Stimulated activated CD4-positive, alpha-beta T cell treated with anti-CD3 and anti-CD28 coated beads, Interleukin-2, amount 100 ng/mL, for 48 hours (primary cell): ENCODE results near the gene CPNE6.

Experiments used
- DNase-seq, 2 donors: peaks; one replicate each; pipeline ENCODE4 v3.0.0-alpha.2; 2020

CPNE6 gene

GRCh38 chr14:24055971-24056799, 15.2 kb upstream of the CPNE6 start:
- DNase-seq = no peak

GRCh38 chr14:24056800-24057184, 14.6 kb upstream of the CPNE6 start:
- DNase-seq = no peak

- DNase-seq = no peak
Observed at GRCh38 chr14:24057271-24057670, 14.1 kb upstream of the CPNE6 start.

GRCh38 chr14:24057867-24058259, 13.5 kb upstream of the CPNE6 start:
- DNase-seq = no peak

GRCh38 chr14:24058260-24058950, 13.0 kb upstream of the CPNE6 start:
- DNase-seq = peak in 1 of 2 donors; percentile 49

GRCh38 chr14:24058951-24059475, 12.3 kb upstream of the CPNE6 start:
- no peak for DNase-seq

DNA sequence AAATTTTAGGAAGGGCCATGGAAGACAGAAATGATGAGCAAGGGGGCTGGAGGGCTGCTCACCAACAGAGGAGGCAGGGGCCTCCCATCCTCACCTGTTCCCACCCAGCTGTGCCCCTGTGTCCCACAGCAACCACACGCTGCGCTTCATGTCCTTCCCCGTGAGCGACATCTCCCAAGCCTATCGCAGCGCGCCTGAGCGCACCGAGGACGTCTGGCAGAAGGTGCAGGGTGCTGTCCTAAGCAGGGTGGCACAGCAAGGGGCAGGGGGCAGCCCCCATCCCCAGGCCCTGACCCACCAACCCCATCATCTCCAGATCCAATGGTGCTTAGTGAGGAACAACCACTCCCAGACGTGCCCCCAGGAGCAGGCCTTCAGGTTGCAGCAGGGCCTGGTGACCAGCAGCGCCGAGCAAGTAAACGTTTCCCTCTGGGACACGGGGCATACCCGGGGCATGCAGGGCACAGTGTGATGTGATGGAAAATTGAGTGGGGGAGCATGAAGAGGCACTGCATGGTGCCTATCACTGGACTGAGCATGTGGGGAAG, 11.4 kb upstream of the CPNE6 start:
- DNase-seq = no peak

- no peak for DNase-seq
Observed at GRCh38 chr14:24060443-24060842, 10.9 kb upstream of the CPNE6 start.

DNA sequence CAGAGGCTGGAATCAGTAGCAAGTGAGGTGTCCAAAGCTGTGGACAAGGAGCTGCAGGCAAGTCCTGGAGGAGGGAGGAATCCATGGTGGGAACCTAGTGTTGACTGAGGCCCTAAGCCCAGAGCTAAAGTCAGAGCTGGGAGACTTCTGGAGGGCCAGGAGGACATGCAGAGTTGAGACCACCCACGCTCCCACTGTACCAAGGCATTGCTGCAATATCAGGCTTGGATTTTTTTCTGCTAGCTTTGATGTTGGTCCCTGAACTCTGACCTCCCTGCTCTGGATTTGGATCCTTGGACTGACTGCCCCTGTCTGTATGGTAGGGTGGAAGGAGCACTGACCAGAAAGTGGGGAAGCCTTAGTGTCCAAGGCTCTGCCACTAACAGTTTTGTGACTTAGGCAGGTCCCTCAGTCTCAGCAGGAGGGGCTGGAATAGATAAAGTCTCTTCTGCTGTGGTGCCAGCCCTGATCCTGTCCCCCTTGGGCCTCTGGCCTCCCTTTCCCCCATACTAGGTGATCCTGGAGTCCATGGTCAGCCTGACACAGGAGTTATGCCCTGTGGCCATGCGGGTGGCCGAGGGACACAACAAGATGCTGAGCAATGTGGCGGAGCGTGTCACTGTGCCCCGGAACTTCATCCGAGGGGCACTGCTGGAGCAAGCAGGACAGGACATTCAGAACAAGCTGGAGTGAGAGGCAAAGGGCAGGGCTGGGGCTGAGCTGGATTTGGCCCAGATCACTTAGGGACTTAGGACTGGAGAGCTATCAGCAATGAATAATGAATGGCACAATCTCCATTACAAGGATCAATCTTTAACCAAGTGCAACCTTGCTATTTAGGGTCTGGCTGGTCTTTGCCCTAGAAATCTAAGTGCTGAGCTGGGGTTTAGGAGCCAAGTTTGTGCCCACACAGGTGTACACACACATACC, 10.1 kb upstream of the CPNE6 start:
- DNase-seq = no peak

GRCh38 chr14:24062216-24062980, 9.0 kb upstream of the CPNE6 start:
- no peak for DNase-seq

DNA sequence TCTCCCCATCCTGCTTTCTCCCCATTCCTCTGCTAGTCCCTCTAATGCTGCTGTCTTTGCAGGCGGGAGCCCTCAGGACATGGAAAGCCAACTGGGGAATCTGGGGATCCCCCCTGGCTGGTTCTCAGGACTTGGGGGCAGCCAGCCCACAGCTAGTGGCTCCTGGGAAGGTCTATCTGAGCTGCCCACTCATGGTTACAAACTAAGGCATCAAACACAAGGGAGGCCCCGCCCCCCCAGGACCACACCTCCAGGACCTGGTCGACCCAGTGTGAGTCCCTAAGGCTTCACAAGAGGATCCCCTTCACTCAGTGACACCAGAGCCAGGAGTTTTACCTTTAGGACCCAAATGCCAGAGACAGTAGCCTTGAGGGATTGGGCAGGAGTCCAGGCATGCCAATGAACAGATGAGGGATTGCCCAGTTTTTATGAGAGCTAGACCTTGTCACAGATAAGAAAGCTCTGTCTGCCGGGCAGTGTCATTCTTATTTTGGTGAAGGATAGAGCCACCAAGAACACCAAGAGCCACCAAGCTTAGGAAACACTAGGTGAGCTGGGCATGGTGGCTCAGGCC, 8.0 kb upstream of the CPNE6 start:
- no peak for DNase-seq

DNA sequence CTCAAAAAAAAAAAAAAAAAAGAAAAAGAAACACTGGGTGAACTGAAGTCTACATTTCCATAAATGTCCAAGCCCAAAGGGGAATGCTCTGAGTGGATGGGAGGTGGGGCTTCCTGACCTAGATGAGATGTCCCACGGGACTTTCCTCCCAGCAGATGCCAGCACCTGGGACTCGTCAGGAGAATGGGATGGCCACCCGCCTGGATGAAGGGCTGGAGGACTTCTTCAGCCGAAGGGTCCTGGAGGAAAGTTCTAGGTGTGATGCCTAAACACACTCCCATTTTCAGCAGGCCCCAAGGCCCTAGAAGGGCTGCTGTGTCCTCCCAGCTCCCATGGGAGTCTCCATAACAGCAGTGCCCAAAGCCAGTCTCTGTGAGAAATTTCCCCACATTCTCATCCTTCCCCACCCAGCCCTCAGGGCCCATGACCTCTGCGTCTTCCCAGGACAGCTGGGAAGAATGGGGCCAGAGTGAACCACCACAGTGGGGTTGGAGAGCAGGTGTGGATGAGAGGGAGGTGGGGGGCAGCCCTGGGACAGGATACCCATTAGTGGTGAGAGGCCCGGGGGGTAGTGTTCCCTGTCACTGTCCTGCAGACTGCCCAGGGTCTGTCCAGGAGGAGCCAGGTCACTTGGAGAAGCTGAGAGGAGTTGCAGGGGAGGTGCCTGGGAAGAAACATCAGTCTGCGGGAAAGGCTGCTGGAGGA, 7.1 kb upstream of the CPNE6 start:
- DNase-seq = no peak

- no peak for DNase-seq
Observed at GRCh38 chr14:24064856-24065255, 6.5 kb upstream of the CPNE6 start.

GRCh38 chr14:24065408-24065807, 6.0 kb upstream of the CPNE6 start:
- no peak for DNase-seq

- DNase-seq = no peak
Observed at GRCh38 chr14:24066496-24067132, 4.7 kb upstream of the CPNE6 start.

DNA sequence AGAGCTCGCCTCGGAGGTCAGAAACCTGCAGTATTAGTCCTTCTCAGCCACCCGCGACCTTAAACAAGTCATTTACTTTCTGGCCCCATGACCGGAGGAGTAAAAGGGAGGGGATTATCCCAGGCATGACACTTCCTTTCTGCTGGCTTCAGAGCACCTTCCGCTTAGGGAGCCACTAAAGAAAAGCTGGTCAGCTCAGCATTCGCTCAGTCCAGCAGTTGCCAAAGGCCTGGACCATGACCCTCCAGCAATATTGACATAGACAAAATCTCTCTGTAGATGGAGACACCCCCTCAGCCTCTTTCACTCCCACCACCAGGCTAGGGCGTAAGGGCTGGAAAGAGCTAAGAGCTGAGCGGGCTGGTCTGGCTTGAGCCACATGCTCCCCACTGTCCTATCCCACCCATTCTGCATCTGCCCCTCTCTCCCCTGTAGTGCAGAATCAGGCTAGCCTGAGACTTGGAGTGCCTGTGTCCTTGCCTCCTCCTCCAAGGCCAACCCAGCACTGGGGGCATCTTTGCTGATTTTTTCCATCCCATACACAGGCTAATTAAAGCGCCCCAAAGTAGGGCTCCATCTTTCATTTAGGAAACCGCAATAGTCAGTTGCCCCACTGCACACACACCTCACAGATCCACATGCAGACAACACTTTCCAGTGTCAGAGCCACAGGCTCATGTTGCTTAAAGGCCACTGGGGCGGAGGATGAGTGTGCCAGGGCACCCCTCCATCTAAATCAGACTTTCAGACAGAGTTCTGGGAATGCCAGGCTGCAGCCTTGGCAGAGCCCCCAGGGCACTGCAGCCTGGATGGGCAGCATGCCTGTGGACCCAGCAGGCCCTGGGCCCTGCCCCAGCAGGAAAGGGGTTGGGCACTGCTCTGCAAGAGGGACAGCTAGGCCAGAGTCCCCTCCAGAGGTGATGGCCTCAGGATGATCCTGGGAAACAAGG, 4.0 kb upstream of the CPNE6 start:
- DNase-seq = no peak

DNA sequence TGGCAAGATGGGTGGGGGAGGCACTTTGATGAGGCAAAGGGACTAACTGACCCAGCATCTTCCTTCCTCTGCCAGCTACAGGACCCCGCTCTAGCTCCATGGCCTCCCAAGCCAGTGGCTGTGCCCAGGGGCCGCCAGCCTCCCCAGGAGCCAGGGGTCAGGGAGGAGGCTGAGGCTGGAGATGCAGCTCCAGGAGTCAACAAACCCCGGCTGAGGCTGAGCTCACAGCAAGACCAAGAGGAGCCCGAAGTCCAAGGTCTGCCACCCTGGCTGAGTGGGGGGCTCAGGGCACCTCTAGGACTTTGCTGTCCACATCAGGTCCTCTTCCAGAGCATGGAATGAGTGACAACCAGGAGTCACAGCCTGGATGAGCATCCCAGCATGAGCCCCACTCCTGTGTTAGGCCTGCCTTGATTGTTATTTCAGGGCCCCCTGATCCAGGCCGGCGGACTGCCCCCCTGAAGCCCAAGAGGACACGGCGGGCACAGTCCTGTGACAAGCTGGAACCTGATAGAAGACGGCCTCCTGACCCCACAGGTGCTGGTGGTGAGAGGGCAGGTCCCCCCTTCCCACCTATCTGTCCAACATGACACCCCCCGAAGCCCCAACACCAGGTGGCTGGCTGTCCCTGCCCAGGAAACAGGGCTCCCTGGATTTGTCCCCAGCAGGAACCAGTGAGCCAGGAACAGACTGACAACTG, 2.5 kb upstream of the CPNE6 start:
- DNase-seq = no peak

DNA sequence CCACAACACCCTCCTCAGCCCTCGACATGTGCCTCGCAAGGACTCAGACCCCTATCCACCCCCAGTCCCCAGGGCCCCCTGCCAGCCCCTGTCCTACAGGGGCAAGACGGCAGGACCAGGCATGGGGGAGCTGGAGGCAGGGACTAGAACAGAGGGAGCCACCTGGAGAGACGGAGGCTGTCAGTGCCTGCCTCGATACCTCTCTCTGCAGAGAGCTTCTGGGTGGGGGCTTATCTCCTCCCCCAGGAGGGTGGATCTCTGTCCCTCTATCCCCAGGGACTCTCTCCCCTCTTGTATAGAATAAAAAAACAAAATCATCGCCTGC, 2.0 kb upstream of the CPNE6 start:
- DNase-seq = no peak
